ACC112 (cell line): ENCODE measurements around the gene GRK5.
A peak's percentile ranks its signal among the peaks of the same experiment; 100 is the strongest.

Source experiments
- H2AFZ ChIP-seq: fragments of 200-600 bp; sonication (generic); one replicate; pipeline ENCODE4 v1.6.0; 2017; ENCODE audit warnings: antibody characterized with exemption, low read length; ENCODE audit not compliant: unreplicated experiment
- H3K27ac ChIP-seq: fragments of 200-600 bp; sonication (generic); 2 replicates; pipeline ENCODE4 v1.5.1; 2014; ENCODE audit warnings: low read depth, mild to moderate bottlenecking, antibody characterized with exemption, low read length, moderate library complexity
- H3K27me3 ChIP-seq: fragments of 200-600 bp; sonication (generic); 2 replicates; pipeline ENCODE4 v1.6.1; 2014; ENCODE audit warnings: mild to moderate bottlenecking, antibody characterized with exemption, low read length, moderate library complexity, mixed read lengths; ENCODE audit not compliant: insufficient read depth
- H3K36me3 ChIP-seq: fragments of 200-600 bp; sonication (generic); 2 replicates; pipeline ENCODE4 v1.6.1; 2016; ENCODE audit warnings: mild to moderate bottlenecking, antibody characterized with exemption, low read length, moderate library complexity, mixed read lengths; ENCODE audit not compliant: insufficient read depth
- H3K4me1 ChIP-seq: fragments of 200-600 bp; sonication (generic); one replicate; pipeline ENCODE4 v1.6.1; 2016; ENCODE audit warnings: low read length, mixed read lengths; ENCODE audit not compliant: insufficient read depth, unreplicated experiment, control insufficient read depth
- H3K4me3 ChIP-seq: fragments of 200-600 bp; sonication (generic); 2 replicates; pipeline ENCODE4 v1.5.1; 2014; ENCODE audit warnings: mild to moderate bottlenecking, low read depth, low read length
- H3K79me2 ChIP-seq: fragments of 200-600 bp; sonication (generic); one replicate; pipeline ENCODE4 v1.6.0; 2016; ENCODE audit warnings: low read length; ENCODE audit not compliant: control insufficient read depth, unreplicated experiment, insufficient read depth

Gene GRK5

DNA sequence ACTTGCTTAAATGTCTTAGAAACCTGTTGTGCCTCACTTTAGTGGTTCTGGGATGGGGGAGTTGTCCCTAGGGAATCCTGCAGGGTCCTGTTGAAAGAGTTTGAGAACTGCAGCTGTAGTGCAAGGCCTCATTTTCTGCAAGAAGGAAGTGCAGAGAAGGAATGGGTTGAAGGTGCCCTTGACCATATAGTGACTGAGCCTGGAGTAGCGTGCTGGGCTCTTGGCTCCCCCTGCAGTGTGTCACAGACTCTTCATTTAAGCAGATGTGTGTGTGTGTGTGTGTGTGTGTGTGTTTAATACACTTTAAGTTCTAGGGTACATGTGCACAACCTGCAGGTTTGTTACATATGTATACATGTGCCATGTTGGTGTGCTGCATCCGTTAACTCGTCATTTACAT is 92.2 kb downstream of the GRK5 start:
- no peaks in the 10 kb centered on the region for H3K79me2 ChIP-seq
- H3K4me1 ChIP-seq, result no peaks in the 10 kb centered on the region
- no peaks in the 10 kb centered on the region for H3K27me3 ChIP-seq
- no peak overlapping the region for H3K27ac ChIP-seq
- H2AFZ ChIP-seq, result no peak overlapping the region
- no peaks in the 10 kb centered on the region for H3K36me3 ChIP-seq
- H3K4me3 ChIP-seq, result no peak overlapping the region

DNA sequence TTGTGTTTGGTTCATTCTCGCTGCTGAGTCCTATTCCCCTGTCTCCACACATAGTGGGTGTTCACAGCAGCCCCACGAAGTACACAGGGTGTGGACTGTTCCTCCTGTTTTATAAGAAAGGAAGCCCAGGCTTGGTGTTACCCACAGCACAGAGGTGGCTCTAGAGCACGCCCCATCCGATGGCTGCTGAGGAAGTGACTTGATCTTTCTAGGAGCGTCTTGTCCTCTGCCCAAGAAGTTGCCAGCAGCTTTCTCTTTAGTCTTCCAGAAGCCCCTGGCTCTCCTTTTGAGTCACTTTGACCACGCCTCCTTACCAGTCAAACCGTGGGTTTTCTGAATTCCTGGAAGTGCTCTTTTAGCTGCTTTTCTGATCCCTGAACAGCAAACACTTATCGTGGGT is 94.0 kb downstream of the GRK5 start:
- H3K4me3 ChIP-seq, result no peak overlapping the region
- no peak overlapping the region for H3K27ac ChIP-seq
- peaks cover 9% of the 10 kb centered on the region for H3K4me1 ChIP-seq
- H2AFZ ChIP-seq, result no peak overlapping the region
- no peaks in the 10 kb centered on the region for H3K36me3 ChIP-seq
- no peaks in the 10 kb centered on the region for H3K79me2 ChIP-seq
- no peaks in the 10 kb centered on the region for H3K27me3 ChIP-seq

DNA sequence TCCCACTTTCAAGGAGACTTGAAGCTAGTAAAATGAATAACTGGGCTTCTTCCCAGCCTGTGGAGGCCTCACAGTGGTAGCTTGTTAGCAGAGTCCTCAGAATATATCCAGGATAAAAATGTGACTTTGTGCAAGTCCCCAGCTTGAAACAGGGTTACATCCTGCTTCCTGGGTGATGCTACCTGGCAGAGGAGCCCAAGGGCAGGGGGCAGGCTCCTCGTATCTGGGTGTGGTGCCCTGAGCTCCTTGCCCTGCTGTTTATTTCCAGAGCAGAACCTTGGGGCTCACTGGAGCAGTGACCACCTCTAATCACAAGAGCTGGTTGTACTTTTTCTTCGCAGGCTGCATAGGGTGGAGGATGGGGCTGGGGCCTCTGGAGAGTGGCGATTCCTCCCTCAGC is 94.8 kb downstream of the GRK5 start:
- Histone ChIP-seq H3K27ac (no peak overlapping the region), H3K4me1 (peaks cover 17% of the 10 kb centered on the region), H2AFZ (no peak overlapping the region), H3K4me3 (no peak overlapping the region), H3K79me2 (no peaks in the 10 kb centered on the region), H3K36me3 (no peaks in the 10 kb centered on the region), H3K27me3 (no peaks in the 10 kb centered on the region)

DNA sequence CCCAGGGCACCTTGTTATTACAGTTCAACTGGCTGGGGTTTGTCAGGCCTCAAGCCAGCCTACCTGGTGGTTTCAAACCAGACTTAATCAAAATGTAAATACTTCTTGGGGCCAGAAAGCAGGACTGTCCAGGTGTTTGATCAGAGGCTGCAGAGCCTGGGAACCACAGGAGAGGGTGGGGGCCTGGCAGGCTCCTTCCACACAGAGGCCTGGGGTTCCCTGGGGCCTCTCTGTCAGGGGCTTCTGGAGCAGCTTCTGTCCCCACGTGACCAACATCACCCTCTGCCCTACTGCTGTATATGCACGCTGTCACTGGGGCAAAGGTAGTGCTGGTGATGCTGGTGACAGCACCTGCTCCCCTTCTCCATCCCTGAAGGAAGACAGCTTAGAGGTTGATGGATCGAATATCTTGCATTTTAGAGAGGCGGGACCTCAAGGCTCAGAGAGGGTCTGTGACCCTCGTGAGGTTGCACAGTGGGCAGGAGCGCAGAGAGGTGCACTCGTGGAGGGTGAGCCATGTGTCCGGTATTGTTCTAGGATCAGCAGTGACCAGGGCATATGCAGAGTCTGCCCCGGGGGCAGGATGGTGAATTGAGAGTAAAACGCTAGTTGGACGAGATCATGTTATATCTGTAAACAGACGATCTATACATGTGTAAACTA is 95.4 kb downstream of the GRK5 start:
- no peak overlapping the region for H3K27ac ChIP-seq

DNA sequence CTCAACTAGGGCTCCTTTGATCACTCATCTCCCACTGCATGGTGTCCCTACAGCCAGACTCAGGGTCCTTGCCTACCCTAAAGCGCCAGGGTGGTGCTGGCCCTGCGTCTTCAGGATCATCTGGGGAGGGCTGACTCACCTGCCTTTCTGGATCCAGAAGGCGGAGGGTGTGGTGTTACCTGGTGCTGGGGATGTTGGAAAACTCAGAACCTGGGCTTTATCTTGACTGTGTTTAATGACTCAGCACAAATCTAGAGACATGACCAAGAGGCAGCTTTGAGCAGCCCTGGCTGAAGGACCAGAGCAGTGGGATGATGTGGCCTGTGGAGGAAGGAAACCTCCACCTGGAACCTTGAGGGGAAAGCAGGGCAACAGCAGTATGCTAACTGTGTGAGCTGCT is 96.5 kb downstream of the GRK5 start:
- Histone ChIP-seq H3K36me3 (no peaks in the 10 kb centered on the region), H3K4me3 (no peak overlapping the region), H2AFZ (no peak overlapping the region), H3K4me1 (peaks cover 22% of the 10 kb centered on the region), H3K79me2 (no peaks in the 10 kb centered on the region), H3K27me3 (no peaks in the 10 kb centered on the region), H3K27ac (no peak overlapping the region)

More for the DNA sequence above, 95.4 kb downstream of the GRK5 start:
- H3K4me3 ChIP-seq, result no peak overlapping the region
- H3K27me3 ChIP-seq, result no peaks in the 10 kb centered on the region
- H3K79me2 ChIP-seq, result no peaks in the 10 kb centered on the region
- peaks cover 22% of the 10 kb centered on the region for H3K4me1 ChIP-seq
- no peak overlapping the region for H2AFZ ChIP-seq
- H3K36me3 ChIP-seq, result no peaks in the 10 kb centered on the region

DNA sequence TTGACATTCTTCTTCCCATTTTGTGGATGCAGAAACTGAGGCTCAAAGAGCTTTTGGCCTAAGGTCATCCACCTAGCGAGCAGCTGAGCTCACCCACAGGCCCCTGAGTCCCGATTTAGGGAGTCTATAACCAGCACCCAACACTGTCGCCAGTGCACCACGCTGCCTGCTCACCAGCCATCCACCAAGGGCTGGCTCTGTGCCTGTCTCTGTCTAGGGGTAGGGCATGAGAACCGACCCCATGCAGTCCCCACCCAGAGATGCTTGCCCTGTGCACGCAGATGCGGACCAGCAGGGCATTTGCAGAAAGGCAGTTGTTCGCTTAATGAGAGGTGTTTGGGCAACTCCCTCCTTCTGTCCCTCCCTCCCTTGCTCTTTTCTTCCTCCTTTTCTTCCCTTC is 97.2 kb downstream of the GRK5 start:
- Histone ChIP-seq H3K4me3 (no peak overlapping the region), H3K27ac (no peak overlapping the region), H3K4me1 (peaks cover 22% of the 10 kb centered on the region), H3K79me2 (no peaks in the 10 kb centered on the region), H2AFZ (no peak overlapping the region), H3K36me3 (no peaks in the 10 kb centered on the region), H3K27me3 (no peaks in the 10 kb centered on the region)

DNA sequence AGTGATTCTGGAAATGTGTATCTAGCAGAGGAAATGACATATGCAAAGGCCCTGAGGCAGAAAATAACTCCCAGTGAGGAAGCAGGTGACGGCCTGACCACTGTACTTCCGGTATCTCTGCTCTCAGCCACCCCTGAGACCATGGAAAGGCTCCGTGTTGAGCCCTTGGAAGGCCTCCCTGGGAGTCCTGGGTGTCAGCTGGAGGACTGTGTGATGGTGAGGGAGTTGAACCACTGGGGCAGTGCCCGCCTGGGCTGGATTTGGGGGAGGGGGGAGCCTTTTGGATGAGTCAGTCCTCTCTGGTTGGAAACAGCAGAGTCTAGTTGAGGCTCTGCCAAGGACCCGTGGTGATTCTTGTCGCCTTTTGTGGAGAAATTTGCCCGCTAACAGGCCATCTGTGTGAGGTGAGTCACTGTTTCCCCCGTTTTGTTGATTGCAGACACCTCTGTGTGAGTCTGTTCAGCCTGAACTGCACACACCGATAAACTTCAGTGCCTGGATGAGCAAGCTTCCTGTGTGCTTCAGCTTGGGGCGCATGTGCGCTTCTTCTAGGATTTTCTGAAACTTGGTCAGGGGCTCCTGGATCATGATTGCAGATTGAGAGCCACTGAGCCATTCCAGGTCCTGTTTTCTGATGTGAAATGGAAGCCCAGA is 98.6 kb downstream of the GRK5 start:
- Histone ChIP-seq H3K27me3 (no peaks in the 10 kb centered on the region), H3K79me2 (no peaks in the 10 kb centered on the region), H2AFZ (no peak overlapping the region), H3K36me3 (no peaks in the 10 kb centered on the region), H3K4me3 (peak overlapping the region; percentile 19; the same call in 1 of the 2 replicates), H3K4me1 (peaks cover 22% of the 10 kb centered on the region), H3K27ac (peak overlapping the region; percentile 76)

DNA sequence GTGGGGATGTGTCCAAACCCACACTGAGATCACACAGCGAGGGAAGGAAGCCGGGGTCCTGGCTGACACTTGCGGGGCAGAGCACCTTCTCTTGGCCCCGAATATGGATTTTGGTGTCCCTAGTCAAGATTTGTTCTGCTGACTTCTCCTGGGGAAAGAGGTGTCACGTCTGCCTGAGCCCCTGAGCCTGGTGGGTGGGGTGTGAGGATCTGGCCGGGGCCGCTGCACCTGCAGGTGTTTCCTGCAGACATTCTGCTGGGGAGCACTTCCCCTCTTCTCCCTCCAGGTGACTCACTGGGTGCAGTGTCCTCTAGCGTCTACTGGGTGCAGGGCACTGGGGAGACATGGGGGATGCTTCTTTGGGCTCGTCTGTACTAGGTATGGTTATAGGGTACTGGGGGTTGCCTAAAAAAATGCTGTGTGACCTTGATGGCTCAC is 99.2 kb downstream of the GRK5 start:
- Histone ChIP-seq H3K4me1 (peaks cover 22% of the 10 kb centered on the region), H3K27me3 (no peaks in the 10 kb centered on the region), H2AFZ (no peak overlapping the region), H3K4me3 (peak overlapping the region; percentile 19; the same call in 1 of the 2 replicates), H3K27ac (peak overlapping the region; percentile 76), H3K36me3 (no peaks in the 10 kb centered on the region), H3K79me2 (no peaks in the 10 kb centered on the region)

DNA sequence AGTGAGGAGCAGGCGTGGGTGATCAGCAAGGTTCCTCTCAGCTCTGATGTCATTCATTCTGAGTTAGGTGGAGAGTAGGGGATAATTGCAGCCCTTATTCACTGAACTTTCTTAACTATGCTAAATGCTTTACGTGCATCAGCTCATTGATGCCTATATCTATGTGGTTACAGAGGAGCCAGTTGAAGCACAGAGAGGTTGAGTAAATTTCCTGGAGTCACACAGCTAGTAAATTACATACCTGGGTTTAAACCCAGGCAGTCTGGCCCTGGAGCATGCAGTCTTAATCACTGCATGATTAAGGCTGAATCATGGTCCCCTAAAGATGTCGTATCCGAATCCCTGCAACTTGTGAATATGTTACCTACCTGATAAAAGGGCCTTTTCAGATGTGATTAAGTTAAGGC is 99.6 kb downstream of the GRK5 start:
- no peak overlapping the region for H2AFZ ChIP-seq
- no peaks in the 10 kb centered on the region for H3K36me3 ChIP-seq
- H3K27ac ChIP-seq, result no peak overlapping the region; the same call in 1 of the 2 replicates
- no peaks in the 10 kb centered on the region for H3K79me2 ChIP-seq
- peaks cover 22% of the 10 kb centered on the region for H3K4me1 ChIP-seq
- H3K4me3 ChIP-seq, result no peak overlapping the region
- H3K27me3 ChIP-seq, result no peaks in the 10 kb centered on the region

DNA sequence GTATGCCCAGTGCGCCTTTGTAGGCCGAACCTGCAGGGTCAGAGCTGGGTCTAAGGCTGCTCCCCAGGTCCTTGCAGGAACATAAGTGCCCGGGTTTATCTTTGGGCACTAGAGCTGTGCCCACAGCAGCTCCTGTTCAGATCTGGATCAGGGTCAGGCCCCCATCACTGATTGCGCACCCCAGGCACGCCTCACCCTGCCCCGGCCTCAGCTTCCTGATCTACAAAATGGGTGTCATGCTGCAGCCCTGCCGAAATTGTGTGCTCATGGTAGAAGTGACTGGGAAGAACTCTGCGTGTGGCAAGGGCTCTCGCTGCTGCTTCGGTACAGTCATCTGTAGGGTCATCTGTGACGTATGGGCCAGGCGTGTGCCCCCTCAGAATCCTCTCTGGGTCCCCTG is 100.7 kb downstream of the GRK5 start:
- no peak overlapping the region for H2AFZ ChIP-seq
- no peak overlapping the region for H3K27ac ChIP-seq
- H3K36me3 ChIP-seq, result no peaks in the 10 kb centered on the region
- peaks cover 22% of the 10 kb centered on the region for H3K4me1 ChIP-seq
- H3K79me2 ChIP-seq, result no peaks in the 10 kb centered on the region
- no peaks in the 10 kb centered on the region for H3K27me3 ChIP-seq
- H3K4me3 ChIP-seq, result no peak overlapping the region
